Right kidney (tissue), 1 donor: ENCODE results near the gene BLTP3B.

Experiments
- DNase-seq: peaks from one replicate; pipeline ENCODE4 v3.0.0-alpha.2; 2016

Gene BLTP3B

DNA sequence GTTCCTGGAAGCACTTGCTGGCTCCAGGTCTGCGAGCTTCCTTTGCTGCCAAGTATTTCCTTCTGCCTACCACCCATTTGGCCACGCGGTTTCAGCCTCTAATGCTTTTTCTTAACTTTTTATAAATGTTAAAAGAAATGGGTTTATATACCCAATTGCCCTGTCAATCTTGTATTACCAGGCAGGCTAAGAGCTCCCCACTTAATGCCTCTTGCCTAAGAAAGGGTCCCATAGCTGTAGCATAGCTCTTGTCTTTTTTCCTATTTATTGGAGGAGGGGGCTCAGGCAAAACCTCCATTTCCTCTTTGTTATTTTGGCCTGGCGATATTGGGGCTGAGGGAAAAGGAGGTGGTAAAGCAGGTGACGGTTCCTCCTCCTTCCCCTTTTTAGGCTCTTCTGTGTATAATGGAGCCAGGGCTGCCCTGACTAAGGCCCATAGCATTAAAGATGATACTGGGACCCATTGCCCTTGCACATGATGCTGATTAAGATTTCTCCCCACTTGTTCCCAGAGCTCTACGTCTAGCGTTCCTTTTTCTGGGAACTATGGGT, 21.6 kb upstream of the BLTP3B start:
- DNase-seq, result no peak

DNA sequence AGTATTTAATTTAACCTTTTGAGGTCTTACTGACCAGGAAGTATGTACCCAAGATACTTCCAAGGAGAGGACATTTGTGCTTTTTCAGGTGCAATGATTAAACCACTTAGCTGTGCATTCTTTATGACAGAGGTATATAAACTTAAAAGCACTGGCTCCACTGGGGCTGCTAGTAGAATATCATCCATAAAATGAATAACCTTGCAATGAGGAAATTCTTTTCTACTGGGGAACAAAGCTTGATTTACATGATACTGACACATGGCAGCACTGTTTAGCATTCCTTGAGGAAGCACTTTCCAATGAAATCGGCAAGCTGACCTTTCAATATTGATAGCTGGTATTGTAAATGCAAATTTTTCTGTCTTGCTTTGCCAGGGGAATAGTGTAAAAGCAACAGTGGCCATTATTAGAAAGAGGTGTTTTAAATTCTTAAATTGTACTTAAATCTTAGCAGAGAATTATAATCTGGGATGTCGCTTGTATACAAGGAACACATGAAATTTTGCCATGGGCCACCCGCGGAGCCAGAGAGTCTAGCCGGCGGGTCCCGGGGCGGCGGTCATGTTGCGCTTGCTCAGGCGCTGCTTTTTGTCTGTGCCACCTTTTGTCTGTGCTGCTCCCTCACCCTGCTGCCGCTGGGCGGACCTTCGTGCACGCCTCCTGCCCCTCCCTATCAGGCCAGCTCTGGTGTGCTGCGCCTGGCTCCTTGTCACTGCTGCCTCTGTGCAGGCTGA, 20.9 kb upstream of the BLTP3B start:
- DNase-seq, result peak; percentile 41

DNA sequence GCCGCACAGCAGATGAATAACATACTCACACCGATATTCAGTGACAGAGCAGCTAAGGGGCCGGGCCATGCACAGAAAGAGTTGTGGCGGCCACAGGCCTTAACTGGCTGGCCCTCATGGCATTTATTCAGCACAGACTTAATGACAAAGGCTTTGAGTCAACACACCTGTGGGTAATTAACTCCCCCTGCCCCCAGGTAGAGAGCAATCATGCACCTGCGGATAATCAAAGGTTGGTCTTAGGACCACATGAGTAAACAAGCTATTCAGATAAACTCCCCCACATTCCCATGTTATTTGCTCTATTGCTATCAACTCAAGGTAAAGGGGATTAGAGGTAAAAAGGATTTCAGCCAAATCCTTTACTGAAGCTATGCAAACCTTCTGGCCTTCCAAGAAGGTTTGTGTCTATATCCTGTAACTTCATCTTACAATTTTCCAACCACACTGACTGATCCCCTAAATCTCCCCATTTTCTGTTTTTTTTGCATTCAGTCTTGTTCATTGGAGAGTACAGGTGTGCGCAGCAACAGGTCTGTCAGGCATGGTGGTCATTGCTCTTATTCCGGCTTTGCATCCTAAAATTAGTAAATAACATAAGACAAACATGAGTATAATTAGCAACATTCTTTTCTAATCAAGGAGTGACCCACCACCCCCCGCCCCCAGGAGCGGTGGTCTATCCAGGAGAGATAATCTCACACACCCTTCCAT, 16.9 kb upstream of the BLTP3B start:
- no peak for DNase-seq

DNA sequence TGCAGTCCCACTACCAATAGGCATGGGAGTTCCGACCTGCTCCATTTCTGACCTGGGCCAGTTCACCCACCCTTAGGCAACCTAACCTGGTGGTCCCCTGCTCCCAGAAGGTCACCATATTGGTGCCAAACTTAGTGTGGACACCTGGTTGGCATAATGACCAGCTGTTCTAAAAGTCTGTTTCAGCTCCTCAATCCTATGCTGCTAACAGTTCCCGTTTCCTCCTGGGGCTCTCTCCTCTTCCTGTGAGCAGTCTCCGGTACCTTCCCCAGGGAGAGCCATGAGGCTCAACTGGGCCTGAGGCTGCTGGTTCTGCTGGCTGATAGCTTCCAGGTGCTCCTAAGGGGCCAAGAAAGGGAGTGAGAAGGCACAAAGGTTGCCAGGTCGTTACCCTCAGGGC, 15.9 kb upstream of the BLTP3B start:
- DNase-seq, result no peak

DNA sequence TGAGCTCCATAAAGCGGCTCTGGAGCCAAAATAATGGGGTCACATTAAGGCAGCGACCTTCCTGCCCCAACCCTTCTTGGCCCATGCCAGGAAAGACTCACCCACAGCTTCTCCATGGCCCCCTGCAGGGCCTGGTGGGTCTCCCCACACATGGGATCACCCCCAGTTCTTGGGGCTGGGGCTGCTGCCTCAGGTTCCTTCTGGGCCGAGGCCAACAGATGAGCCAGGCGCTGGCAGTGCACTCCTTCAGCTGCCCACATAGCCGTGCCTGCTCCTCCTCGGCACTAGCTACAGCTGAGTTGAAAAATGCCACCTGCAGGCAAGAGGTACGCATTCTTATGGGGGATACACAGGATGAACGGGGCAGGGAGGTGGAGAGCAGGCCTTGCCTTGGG, 14.8 kb upstream of the BLTP3B start:
- no peak for DNase-seq

DNA sequence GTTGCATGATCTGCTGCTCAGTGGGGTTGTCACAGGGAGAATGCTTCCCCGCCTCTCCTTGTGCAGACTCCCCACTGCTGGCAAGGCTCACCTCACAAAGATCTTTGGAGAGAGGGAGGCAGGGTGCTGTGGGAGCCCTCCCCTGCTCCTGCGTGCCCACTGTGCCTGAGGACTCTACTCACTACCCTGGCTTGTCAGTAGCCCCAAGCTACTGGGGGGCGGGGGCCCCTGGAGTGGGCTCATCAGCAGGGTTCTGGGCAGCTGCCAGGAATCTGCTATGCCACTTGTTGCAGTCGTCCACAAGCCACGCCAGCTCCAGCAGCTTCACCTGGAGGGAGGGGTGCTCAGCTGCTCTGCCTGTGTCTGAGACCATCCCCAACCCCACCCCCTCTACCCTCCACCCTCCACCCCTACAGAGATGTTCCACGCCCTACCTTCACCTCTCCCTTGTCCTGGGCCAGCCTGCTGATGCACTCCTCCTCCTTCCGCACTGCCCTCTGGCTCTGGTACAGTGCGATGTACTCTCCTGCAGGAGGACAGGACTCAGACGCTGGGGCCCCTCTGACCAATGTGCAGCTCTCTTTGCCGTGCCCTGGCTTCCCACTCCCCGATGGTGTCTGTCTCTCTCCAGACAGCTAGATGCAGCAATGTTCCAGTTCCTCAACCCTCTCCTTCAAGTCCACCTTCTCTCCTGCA, 14.2 kb upstream of the BLTP3B start:
- no peak for DNase-seq

DNA sequence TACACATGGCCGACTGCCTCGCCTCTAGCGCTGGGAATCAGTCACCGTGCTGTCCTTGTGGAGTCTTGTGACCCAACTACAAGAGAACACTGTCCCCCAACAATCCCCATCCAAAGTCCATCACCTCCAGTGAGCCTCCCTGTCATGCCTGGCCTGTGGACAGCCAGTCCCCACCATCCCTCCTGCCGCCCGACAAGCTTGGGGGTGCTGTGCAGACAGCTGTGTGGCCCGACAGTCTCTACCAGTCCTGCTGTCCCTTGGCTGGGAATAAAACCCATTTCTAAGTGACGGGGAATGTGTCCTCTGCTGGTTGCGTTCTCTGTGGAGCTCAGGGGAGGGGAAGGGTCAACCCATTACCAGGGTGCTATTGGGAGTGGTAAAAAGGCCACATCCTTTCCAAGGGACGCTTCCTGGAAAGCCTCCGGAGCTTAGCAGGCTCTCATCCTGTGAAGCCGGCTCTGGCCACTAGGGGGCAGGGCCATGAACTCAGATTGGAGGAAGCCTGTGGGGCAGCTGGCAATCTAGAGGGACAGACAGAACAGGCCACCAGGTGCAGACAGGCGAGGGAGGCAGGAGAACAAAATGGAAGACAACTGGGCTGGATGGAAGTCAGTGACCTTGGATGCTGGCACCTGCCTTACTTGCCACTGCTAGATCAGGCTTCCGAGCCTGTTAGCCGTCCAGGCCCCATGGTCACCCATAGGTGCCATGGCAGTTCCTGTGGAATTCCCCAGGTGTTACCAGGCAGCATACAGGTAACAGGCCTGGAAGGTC, 12.0 kb upstream of the BLTP3B start:
- DNase-seq, result no peak

DNA sequence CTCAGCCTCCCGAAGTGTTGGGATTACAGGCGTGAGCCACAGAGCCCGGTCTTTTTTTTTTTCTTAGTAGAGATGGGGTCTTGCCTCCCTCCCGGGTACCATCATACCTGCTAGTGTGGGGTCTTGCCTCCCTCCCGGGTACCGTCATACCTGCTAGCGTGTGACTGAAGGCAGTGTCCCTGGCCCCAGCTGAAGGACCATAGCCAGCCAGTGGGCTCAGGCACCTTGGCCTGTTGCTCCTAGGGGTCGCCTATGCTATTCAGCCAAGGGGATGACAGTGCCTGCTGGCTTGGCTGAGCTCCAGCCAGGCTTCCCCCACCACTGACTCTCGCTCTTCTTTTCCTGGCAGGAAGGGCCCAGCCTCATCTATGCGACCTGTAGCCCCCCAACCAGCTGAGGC, 10.5 kb upstream of the BLTP3B start:
- DNase-seq, result no peak

DNA sequence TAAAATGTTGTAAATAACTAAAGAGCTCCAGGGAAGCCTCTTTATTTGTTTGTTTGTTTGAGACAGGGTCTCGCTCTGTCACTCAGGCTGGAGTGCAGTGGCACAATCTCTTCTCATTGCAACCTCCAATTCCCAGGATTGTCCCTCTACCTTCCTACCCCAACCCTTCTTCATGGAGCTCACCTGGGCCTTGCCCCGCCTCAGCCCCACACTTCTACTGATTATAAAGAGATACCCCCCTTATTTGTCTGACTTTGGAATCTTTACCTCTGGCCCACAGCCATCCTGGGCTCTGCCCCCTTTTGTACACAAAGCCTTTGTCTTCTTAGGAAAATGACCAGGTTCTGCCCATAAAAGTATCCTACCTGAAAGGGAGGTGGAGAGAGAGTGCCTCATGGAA, 9.1 kb upstream of the BLTP3B start:
- DNase-seq, result no peak

DNA sequence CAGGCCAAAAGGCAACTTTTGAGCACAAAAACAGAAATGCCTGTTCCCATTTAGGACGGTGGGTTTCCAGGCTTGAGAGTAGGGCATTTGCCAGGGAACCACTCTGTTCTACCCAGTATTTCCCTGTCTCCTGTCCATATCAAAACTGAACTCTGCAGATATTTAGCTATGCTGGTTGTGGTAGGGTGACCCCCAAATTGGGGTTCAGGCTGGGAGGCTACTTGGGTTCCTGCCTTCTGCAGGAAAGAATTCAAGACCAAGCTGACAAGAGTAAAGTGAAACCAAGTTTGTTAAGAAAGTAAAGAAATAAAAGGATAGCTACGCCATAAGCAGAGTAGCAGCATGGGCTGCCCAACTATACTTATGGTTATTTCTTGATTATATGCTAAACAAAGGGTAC, 3.6 kb upstream of the BLTP3B start:
- DNase-seq, result no peak

DNA sequence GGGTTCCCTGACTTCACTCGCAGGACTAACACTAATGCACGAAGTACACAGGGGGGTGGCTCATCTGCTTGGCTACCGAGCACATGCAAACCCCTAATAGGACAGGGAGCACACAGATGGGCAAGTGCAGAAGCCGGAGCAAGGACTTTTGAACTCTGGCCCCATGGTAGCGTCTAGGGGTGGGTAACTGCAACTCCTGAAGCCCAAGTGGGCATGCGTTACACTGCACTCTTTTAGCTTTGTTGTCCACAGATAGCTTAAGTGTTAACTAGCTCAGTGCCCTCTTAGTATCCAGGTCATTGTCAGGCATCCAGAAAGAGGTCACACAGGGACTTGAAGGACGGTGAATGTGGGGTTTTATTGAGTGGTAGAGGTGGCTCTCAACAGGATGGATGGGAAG, 3.0 kb upstream of the BLTP3B start:
- DNase-seq, result no peak

DNA sequence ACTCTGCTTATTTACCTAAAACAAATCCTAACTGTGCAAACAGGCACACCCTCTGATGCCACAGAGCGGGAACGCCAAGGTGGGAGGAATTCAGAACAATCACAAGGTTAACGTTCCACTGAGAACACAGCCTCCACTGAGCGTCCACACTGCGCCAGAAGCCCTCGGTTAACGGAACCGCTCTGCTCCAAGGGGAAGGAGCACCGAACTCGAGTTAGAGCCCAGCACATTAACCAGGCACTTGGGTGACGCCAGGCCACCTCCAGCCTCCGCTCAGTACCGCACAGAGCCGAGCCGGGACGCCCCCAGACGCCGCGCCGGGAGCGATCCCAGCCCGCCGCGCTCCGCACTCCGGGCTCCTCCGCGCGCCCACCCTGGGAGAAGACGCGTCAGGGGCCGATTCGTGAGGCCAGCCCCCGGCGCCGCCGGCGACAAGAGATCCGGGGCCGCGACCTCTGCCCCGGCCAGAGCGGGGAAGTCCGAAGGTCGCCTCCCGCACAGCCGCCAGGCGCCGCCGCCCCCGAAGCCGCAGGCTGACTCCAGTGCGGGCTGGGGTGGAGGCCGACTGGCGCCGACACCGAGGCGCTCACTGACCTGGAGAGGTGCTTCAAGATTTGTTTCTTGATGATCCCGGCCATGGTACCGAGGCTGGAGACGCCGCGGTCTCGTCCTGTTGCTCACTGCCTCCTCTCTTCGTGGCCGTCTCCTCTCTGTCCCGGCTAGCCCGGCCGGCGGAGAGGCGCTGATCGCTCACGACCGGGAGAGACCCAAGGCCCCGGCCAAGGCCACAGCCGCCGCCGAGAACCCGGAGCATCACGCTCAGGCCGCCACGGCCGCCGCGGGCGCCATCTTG, 450 bp downstream of the BLTP3B start:
- DNase-seq, result peak; percentile 97

DNA sequence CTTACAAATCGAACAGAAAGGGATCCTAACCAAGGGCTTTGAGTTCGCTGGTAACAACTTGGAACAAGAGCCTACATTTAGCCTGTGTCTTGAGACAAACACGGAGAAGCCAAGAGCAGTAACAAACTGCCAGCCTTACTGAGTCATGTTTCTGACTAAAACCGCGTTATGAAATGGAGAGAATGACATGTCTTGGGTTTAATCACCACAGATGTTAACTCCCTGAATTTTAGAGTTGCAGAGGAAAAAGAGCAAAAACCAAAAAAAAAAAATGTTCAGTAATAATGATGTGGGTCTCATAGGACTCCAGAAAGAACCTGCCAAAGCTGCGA, 1.0 kb downstream of the BLTP3B start:
- DNase-seq, result no peak

DNA sequence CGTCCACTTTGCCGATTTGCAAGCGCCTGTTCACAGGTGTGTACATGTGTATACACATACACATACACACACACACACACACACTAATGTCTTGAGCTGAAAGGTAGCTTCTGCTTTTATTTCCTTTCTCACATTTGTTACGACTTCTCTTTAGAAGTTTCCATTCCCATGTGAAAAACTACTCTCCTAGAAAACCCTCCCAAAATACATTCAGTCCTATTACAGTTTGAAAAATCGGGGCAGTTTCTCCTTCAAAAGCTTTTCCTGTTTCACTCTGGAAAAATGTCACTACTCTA, 3.9 kb downstream of the BLTP3B start:
- DNase-seq, result no peak

DNA sequence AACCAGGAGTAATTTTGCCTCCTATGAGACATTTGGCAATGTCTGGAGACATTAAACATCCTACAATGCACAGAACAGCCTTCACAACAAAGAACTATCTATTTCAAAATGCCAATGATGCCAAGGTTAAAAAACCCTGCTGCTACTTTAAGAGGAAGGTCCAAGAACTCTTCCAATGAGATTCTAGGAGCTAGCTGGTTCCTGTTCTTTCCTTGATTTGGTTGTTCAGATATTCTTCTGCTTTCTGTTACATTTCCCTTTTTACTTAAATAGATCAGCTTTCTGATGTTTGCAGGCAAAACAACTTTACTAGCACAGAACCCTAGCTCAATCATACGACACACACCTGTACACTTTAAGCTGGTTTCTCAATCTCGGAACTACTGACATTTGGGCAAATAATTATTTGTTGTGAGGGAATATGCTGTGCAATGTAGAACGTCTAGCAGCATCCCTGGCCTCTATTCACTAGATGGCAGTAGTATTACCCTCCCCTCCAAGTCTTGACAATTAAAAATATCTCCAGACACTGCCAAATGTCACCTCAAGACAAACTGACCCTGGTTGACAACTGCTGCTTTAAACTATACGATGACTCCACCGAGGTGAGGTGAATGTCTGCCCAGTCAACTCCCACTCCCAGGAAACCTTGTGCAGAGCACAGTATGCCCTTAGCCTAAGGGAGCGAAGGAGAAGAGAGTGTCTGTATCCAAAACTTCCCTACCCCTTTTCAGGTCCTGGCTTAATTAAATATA, 4.4 kb downstream of the BLTP3B start:
- DNase-seq, result no peak

DNA sequence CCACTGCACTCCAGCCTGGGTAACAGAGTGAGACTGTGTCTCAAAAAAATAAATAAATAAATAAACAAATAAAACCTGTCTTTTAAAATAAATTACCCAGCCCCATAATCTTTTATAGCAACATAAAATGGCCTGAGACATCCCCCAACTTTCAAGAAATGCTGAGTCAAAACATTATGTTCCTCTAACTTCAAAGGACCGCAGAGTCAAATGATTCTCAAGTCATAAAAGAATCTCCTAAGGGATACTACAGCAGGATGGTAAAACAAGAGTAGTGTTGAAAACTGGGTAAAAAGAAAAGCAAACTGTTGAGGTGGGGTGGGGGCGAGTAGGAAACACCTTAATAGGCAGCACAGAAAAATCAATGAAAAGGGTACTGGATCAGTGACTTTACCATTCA, 9.5 kb downstream of the BLTP3B start:
- DNase-seq, result no peak

DNA sequence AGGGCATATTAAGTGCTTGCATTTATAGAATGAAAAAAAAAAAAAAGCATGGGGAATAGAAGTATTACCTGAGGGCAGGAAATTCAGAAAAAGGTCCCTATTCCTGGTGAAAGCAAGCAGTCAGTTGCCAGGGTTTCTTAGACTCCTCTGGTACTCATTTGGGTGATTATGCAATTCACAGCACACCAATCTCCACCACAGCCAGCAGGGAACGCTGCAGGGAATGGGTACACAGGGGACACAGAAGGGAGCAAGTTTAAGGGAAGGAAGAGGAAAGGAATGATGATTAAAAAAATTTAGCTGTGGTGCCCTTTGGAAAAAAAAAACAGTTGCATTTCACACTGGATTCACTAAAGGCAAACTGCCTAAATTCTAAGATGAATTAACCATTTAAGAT, 14.2 kb downstream of the BLTP3B start:
- no peak for DNase-seq

DNA sequence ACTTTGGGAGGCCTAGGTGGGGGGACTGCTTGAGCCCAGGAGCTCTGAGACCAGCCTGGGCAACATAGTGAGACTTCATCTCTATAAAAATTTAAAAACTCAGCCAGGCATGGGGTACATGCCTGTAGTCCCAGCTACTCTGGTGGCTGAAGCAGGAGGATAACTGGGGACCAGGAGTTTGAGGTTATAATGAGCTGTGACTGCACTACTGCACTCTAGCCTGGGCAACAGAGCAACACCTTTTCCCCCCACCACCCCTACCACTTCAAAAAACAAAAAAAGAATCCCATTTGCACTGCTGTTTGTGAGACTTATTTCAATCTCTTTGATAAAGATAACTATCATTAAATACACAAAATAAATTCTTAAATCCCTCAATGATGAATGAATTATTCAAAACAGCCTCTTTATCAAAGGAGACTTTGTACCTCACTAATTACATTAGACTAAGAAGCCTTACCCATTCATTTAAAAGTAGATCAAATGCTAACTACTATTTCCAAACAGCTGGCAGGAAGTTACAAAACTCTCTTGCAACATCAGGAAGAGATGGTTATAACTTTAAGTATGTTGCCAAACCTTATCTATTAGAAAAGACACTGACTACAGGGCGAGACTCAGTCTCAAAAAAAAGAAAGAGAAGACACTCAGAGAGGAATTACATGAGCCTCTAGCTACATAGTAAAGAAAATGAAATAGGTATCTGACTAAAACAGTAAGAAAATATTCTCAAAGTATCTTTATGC, 14.7 kb downstream of the BLTP3B start:
- DNase-seq, result no peak

DNA sequence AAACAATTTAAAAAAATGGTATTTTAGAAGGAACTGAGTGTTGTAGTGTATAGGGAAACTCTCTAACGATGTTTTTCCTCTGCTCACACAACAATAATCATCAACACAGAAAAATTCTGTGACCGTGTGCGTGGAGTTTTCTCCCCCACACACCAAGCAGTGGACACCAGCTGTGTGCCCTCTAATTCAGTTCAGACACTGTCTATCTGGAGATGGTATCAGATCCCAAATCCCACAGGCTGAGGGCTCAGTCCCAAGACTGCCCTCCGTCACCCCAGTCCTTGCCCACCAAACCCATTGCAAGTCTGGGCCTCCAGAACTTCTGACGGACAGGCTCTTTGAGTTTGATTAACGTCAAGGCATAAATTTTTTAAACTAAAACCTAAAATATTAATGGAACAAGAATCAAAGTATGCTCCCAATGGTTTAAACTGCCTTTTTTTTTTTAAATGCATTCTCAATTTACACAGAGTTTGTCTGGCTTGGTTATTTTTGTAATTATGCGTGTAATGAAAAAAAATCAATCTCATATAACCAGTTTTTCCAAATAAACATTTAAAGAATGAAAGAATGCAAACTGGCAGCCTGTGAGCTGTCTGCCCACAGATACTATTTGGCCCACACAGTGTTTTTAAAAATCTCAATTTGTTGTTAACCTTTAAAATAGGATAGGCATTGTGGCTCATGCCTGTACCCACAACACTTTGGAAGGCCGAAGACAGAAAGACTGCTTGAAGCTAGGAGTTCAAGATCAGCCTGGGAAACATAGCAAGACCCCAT, 19.2 kb downstream of the BLTP3B start:
- no peak for DNase-seq

DNA sequence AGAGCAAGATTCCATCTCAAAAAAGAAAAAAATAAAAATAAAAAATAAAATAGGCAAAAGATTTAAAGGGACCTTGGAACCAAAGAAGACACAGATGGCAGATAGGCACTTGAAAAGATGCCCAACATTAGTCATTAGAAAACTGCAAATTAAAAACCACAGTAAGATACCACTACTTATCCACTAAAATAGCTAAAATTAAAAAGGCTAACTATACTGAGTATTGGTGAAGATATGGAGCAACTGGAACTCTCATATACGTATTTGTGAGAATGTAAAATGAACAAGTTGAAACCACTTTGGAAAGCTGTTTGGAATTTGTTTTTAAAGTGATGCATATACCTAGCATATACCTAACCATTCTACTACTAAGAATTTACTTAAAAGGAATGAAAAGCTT, 22.3 kb downstream of the BLTP3B start:
- DNase-seq, result no peak
